Thoracic aorta (tissue), 2 donors: Measurements from ENCODE around the gene SERPINH1. TPM values are rescaled to one million over a fixed set of nuclear protein-coding genes. Genes with fewer than 3 reads are reported as not detected.

Experiments used
- ATAC-seq: fragments of 150-250 bp; one replicate; pipeline ENCODE4 v1.8.0; 2017; ENCODE audit warnings: low read depth; ENCODE audit not compliant: insufficient number of reproducible peaks, low FRiP score
- DNase-seq: peaks from one replicate; pipeline ENCODE4 v3.0.0-alpha.2; 2020; ENCODE audit warnings: low spot score
- H3K27ac ChIP-seq, 2 donors: fragments of 200-600 bp; sonication (generic); 1 replicate in 1 of 2; 2 replicates in 1 of 2; pipeline ENCODE4 v1.5.1; 2016; ENCODE audit warnings: mild to moderate bottlenecking in 2 of 2, moderate library complexity in 2 of 2
- H3K27me3 ChIP-seq: fragments of 200-600 bp; sonication (generic); replicated peaks from 2 replicates; pipeline ENCODE4 v1.6.0; 2016; ENCODE audit warnings: mild to moderate bottlenecking; ENCODE audit not compliant: insufficient read depth
- H3K36me3 ChIP-seq: fragments of 200-600 bp; sonication (generic); one replicate; pipeline ENCODE4 v1.5.1; 2016
- H3K4me1 ChIP-seq, 2 donors: fragments of 200-600 bp; sonication (generic); 1 replicate in 1 of 2; 2 replicates in 1 of 2; pipeline versions ENCODE4 v1.5.1 to v1.6.0; 2016; ENCODE audit warnings: low read depth in 2 of 2, mild to moderate bottlenecking in 1 of 2; ENCODE audit not compliant: control insufficient read depth in 1 of 2
- H3K4me3 ChIP-seq: fragments of 200-600 bp; sonication (generic); 2 replicates; pipeline ENCODE4 v1.5.1; 2016; ENCODE audit warnings: mild to moderate bottlenecking
- H3K9me3 ChIP-seq: fragments of 200-600 bp; sonication (generic); 2 replicates; pipeline ENCODE4 v1.5.1; 2016
- total RNA-seq, 2 donors: library from RNA; depleted of rRNA; stranded (reverse); fragments of >200 nt; gene quantifications; one replicate each; pipeline versions ENCODE4 v1.1.0 to v1.2.3, GENCODE V29; 2016
- TF ChIP-seq, protein P1 (sequence below): fragments of 200-600 bp; sonication (generic); IDR thresholded peaks from one replicate; pipeline ENCODE4 v1.5.1; 2019; ENCODE audit warnings: antibody characterized with exemption

SERPINH1 gene
- total RNA-seq, 2 donors from 2014 or later = 367 to 480 TPM

DNA sequence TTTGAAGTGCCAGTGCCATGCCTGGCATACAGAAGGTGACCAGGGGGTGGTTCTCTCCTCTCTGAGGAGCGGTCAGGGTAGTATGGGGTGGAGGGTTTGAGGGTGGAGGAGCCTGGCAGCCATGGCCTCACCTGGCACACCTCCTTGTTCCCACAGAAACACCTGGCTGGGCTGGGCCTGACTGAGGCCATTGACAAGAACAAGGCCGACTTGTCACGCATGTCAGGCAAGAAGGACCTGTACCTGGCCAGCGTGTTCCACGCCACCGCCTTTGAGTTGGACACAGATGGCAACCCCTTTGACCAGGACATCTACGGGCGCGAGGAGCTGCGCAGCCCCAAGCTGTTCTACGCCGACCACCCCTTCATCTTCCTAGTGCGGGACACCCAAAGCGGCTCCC is 9.6 kb downstream of the SERPINH1 start:
- no peaks in the 10 kb centered on the region for H3K9me3 ChIP-seq
- H3K27ac ChIP-seq = no peak overlapping the region
- no peaks in the 10 kb centered on the region for H3K27me3 ChIP-seq
- DNase-seq = no peak
- ATAC-seq = no peak
- H3K4me1 ChIP-seq = peaks cover 11 to 31% of the 10 kb centered on the region in 2 donors
- H3K4me3 ChIP-seq = no peak overlapping the region
- TF ChIP-seq, protein P1, sequence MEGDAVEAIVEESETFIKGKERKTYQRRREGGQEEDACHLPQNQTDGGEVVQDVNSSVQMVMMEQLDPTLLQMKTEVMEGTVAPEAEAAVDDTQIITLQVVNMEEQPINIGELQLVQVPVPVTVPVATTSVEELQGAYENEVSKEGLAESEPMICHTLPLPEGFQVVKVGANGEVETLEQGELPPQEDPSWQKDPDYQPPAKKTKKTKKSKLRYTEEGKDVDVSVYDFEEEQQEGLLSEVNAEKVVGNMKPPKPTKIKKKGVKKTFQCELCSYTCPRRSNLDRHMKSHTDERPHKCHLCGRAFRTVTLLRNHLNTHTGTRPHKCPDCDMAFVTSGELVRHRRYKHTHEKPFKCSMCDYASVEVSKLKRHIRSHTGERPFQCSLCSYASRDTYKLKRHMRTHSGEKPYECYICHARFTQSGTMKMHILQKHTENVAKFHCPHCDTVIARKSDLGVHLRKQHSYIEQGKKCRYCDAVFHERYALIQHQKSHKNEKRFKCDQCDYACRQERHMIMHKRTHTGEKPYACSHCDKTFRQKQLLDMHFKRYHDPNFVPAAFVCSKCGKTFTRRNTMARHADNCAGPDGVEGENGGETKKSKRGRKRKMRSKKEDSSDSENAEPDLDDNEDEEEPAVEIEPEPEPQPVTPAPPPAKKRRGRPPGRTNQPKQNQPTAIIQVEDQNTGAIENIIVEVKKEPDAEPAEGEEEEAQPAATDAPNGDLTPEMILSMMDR = no peak
- peaks cover 67% of the 10 kb centered on the region for H3K36me3 ChIP-seq

DNA sequence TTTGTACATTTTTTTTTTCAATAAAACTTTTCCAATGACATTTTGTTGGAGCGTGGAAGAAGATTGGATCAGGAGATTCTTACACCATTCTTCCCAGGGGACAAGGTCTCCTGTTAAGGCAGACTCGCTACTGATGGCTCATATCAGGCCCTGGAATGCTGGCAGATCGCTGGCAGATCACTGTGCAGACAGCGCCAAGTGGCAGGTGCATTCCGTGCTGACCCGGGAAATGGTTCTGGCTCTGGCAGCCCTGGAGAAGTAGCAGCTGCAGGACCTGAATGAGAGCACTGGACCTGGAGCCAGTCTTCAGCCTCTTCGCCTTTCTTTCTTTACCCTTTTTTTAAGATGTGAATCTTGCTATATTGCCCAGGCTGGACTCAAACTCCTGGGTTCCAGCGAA is 10.7 kb downstream of the SERPINH1 start:
- Histone ChIP-seq H3K9me3 (no peaks in the 10 kb centered on the region), H3K27me3 (no peaks in the 10 kb centered on the region), H3K36me3 (peaks cover 56% of the 10 kb centered on the region), H3K27ac (no peak overlapping the region), H3K4me3 (no peak overlapping the region), H3K4me1 (peaks cover 7 to 24% of the 10 kb centered on the region in 2 donors)
- DNase-seq (no peak), ATAC-seq (no peak)
- TF ChIP-seq, protein P1 = no peak

DNA sequence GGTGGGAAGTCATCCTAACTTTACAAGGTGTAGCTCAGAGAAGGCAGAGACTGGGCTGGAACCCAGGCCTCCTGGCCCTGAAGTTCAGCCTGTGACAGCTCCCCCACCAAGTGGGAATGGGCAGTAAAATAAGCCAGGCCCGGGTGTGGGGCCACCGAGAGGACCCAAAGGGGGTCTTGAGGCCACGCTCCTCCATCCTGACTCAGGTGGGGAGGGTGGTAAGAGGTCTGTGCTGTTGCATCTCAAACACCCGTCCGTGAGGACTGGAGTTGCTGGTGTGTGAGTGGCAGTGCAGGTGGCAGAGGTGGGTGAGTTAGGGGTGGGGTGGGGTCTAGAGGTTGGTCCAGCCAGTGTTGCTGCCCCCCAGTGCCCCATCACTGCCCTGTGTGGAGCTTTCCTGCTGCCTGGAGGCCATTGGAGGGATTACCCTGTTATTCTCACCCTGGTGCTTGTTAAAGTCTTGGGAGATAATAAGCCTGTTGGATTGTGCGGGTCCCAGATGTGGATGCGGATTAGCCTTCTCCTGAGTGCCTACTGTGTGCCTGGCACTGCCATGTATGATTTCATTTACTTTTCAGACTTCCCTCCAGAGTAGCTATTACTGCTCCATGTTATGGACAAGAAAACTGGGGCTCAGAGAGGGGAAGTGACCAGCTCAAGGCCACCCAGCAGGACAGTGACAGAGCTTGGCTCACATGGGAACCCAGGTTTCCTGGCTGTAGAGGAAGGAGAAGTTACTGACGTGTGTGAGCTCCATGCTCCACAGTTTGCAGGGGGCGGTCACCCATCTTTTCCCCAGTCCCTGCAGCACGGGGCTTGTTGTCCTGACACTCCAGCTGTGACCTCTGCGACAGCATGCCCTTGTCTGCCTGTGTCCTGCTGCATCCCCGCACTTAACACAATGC is 12.9 kb downstream of the SERPINH1 start:
- Histone ChIP-seq H3K27me3 (no peaks in the 10 kb centered on the region), H3K4me1 (peaks cover 3 to 16% of the 10 kb centered on the region in 2 donors), H3K36me3 (peaks cover 37% of the 10 kb centered on the region), H3K27ac (peak overlapping the region in 1 of 2 donors; percentile 15), H3K9me3 (no peaks in the 10 kb centered on the region), H3K4me3 (no peak overlapping the region)
- no peak for DNase-seq
- ATAC-seq = no peak
- TF ChIP-seq, protein P1 = peak; percentile 17

DNA sequence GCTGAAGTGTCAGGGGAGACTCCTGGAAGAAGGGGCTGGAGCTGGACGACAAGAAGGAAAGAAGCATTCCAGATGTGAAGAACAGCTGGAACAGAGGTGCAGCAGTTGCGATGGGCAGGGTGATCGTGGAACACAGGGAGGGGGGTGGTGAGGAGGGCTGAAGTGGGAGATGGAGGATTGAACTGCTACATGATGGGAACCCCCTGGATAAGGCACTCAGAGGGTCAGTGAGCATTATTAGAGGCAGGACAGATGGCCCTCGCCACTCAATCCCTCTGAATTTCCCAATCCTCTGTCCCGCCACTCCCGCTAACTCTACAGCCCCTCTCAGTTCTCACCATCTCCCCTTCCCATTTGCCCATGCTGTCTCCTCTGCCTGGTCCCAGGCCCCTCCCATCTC is 14.0 kb downstream of the SERPINH1 start:
- Histone ChIP-seq H3K27me3 (no peaks in the 10 kb centered on the region), H3K9me3 (no peaks in the 10 kb centered on the region), H3K4me1 (peaks cover 3 to 10% of the 10 kb centered on the region in 2 donors), H3K4me3 (no peak overlapping the region), H3K27ac (peak overlapping the region; percentile 28 to 53), H3K36me3 (peaks cover 26% of the 10 kb centered on the region)
- DNase-seq = no peak
- no peak for ATAC-seq
- TF ChIP-seq, protein P1 = no peak

DNA sequence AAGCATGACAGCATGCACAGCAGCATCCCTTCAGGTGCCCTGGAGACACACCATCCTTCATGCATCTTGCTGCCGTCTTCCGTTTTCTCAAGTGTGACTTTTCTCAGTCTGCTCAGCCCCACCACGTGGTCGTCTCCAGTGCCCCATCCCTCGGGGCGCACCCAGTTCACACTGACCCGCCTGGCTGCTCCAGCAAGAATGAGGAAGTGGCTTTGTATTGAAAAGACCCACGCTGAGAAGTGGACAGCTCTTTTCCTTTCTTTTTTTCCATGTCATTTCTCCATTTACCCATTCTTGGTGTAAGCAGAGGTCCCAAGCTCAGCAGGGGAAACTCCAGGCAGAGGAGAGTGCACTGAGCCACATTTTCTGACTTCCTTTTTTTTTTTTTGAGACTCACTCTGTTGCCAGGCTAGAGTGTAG is 14.5 kb downstream of the SERPINH1 start:
- Histone ChIP-seq H3K4me3 (peak overlapping the region; percentile 14), H3K36me3 (peaks cover 21% of the 10 kb centered on the region), H3K27ac (peak overlapping the region; percentile 28 to 53), H3K9me3 (no peaks in the 10 kb centered on the region), H3K4me1 (peaks cover 3 to 10% of the 10 kb centered on the region in 2 donors), H3K27me3 (no peaks in the 10 kb centered on the region)
- DNase-seq (no peak), ATAC-seq (no peak)
- TF ChIP-seq, protein P1 = no peak
